Measurements from ENCODE around the gene JARID2.

Gene JARID2

GRCh38 chr6:15382712-15383111 is 136.8 kb downstream of the JARID2 start:
- DNase-seq: no peak

- DNase-seq: no peak
These were observed 139.0 kb downstream of the JARID2 start for GRCh38 chr6:15384901-15385300.

GRCh38 chr6:15385521-15385920 is 139.7 kb downstream of the JARID2 start:
- DNase-seq: no peak

GRCh38 chr6:15386110-15386755 is 140.4 kb downstream of the JARID2 start:
- DNase-seq: no peak

- no peak for DNase-seq
These were observed 140.9 kb downstream of the JARID2 start for GRCh38 chr6:15386756-15387112.

- peak; percentile 55 for DNase-seq
These were observed 141.2 kb downstream of the JARID2 start for GRCh38 chr6:15387118-15387517.

GRCh38 chr6:15389084-15389764 is 143.4 kb downstream of the JARID2 start:
- no peak for DNase-seq

GRCh38 chr6:15389765-15390723 is 144.2 kb downstream of the JARID2 start:
- peak; percentile 80 for DNase-seq

GRCh38 chr6:15391500-15391899 is 145.6 kb downstream of the JARID2 start:
- DNase-seq: no peak

GRCh38 chr6:15392182-15392581 is 146.3 kb downstream of the JARID2 start:
- no peak for DNase-seq

GRCh38 chr6:15393605-15394004 is 147.7 kb downstream of the JARID2 start:
- no peak for DNase-seq

- no peak for DNase-seq
These were observed 149.2 kb downstream of the JARID2 start for GRCh38 chr6:15395087-15395486.

- DNase-seq: no peak
These were observed 150.9 kb downstream of the JARID2 start for GRCh38 chr6:15396808-15397207.

GRCh38 chr6:15398633-15399275 is 152.9 kb downstream of the JARID2 start:
- DNase-seq: peak; percentile 75

GRCh38 chr6:15399641-15400470 is 154.0 kb downstream of the JARID2 start:
- peak; percentile 93 for DNase-seq

- DNase-seq: peak; percentile 83
These were observed 154.7 kb downstream of the JARID2 start for GRCh38 chr6:15400572-15401004.

- DNase-seq: no peak
These were observed 155.3 kb downstream of the JARID2 start for GRCh38 chr6:15401120-15401519.

- DNase-seq: no peak
These were observed 155.9 kb downstream of the JARID2 start for GRCh38 chr6:15401769-15402250.

GRCh38 chr6:15402406-15403045 is 156.7 kb downstream of the JARID2 start:
- DNase-seq: no peak

- no peak for DNase-seq
These were observed 157.4 kb downstream of the JARID2 start for GRCh38 chr6:15403094-15403755.

- no peak for DNase-seq
These were observed 158.8 kb downstream of the JARID2 start for GRCh38 chr6:15404685-15404980.
